HG02571 (cell line): ENCODE data around the gene REEP1.

ENCODE experiments used
- ATAC-seq: cut with Tn5 transposase; IDR thresholded peaks from one replicate; pipeline ENCODE4 v1.9.1; 2021; ENCODE audit warnings: mild to moderate bottlenecking, moderate library complexity; ENCODE audit not compliant: unreplicated experiment

REEP1 gene

DNA sequence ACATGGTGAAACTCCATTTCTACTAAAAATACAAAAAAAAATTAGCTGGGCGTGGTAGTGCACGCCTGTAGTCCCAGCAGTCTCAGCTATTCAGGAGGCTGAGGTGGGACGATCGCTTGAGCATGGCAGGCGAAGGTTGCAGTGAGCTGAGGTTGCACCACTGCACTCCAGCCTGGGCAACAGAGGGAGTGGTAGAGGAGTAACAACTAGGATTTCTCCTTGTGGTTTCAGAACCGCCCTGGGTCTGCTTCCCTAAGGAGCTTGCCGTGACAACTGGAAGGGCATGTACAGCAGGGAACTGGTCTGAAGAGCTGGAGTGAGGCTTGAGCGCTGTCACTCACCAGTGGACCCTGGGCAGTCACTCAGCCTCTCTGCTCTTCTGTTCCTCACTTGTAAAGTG is 29.1 kb downstream of the REEP1 start:
- ATAC-seq, result no peak

DNA sequence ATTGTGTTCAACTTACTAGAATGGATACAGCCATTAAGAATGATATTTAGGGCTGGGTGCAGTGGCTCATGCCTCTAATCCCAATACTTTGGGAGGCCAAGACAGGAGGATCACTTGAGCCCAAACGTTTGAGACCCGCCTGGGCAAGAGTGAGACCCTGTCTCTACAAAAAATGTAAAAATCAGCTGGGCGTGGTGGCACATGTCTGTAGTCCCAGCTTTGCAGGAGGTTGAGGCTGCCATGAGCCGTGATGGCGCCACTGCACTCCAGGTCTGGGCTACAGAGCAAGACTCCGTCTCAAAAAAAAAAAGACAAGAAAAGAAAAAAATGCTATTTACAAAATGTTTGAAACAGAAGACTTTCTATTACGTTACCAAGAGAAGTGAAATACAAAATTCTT is 30.0 kb downstream of the REEP1 start:
- no peak for ATAC-seq

DNA sequence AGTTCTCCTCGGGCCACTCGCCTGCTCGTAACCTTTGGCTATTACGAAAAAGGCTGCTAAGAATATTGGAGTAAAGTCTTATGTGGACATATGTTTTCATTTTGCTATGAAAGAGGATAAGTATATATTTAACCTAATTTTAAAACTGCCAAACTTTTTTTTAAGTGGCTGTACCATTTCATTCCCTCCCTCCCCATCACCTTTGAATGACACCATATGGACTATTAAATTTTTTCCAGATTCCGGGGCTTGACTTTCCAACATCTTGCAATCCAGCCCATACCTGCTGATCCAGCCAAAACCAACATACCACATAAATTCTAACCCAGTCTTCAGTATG is 31.5 kb downstream of the REEP1 start:
- ATAC-seq, result no peak

DNA sequence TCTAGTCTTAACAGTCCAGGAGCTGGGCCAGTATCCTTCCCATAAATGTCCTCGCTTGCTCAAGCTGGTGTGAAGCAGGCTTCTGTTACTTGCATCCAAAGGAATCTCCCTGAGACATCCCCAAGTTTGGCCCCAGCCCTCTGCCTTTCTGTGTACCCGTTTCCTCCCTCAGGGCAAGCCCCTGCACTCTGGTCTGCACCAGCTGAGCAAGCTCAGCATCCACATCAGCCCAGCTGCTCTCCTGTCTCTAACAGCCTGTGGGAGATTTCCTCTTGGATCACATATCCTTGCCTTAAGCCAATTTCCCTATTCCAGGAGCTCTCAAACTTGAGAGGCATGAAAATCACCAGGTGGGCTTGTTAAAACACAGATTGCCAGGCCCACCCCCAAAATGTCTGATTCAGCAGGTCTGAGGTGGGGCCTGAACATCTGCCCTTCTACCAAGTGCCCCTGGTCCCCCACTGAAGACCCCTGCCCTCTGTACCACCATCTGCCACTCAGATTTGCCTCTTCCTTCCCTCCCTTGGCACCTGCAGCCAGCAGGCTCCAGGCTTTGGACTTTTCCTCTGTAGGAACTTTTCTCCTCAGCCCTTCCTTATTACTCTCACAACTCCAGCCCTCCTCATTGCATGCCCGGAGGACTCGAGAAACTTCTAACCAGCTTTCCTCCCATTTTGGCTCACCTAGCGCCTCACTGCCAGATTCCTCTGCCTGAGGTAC is 32.1 kb downstream of the REEP1 start:
- no peak for ATAC-seq

DNA sequence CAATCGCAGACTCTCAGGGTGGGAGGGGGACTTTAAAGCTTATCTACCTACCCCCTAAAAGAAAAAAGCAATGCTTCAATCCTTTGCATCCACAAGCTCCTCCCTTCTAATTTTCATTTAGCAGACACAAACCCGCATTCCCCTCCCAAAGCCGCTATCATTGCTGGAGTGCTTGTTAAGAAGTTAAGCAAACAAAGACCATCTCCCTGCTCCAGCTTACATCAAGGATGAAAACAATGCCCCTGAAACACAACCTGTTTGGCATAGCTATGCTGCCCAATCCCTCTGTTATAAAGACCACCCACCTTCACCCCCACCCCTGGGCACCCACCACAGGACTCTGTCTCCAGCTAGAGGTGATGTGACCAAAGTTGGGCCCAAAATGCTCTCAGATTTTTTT is 33.0 kb downstream of the REEP1 start:
- no peak for ATAC-seq

DNA sequence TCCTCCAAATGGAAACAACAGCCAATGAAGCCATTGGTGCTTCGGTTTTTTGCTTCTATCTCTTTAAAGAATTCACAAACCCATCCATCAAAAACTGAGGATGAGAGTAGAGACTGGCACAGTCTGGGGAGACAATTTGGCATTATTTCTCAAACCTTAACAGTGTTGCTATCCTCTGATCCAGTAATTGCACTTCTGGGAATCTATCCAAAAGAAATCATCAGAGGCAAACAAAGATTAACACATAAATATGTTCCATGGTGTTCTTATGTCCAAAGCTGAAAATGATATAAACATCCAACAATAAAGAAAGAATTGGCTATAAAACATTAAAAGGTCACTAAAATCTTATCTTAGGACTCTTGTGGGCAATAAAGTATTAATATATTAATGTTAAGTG is 35.1 kb downstream of the REEP1 start:
- no peak for ATAC-seq

DNA sequence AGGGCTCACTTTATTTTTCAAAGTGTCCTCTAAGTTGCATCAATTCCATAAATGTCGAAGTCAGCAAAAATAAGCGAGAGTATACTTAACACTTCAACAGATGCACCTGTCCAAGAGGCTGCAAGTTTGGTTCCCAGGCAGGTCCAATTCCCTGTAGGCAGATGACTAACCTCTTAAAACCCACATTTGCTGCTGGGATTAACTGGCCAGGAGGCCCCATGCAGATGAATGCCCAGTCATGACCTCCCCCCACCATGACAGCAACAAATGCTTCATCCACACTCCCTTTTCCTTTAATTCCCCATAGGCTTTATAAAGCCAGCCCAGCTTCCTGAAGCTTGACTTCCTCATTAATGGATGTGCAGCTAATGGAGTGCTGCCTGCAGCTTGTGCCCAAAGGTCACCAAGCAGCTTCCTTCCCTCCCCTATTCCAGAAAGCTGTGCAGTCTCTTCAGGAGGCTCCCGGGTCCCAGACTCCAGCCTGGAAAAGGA is 35.7 kb downstream of the REEP1 start:
- no peak for ATAC-seq

DNA sequence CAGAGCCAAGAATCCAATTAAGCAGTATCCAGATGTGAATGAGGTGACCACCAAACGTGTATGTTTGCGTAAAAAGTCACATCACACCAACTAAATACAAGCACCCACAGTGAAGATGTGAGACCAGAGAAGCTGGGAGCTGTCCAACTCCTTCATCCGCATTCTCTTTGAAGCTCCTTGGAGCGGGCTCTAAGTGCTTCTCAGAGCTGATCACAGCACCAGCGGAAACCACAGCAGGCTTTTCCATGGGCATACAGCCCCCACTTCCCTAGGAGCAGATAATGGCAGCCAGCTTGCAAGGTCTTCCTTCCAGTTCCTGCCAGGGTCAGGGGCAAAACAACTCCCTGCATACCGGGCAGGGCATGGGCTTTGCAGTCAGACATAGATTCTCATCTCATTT is 36.4 kb downstream of the REEP1 start:
- no peak for ATAC-seq

DNA sequence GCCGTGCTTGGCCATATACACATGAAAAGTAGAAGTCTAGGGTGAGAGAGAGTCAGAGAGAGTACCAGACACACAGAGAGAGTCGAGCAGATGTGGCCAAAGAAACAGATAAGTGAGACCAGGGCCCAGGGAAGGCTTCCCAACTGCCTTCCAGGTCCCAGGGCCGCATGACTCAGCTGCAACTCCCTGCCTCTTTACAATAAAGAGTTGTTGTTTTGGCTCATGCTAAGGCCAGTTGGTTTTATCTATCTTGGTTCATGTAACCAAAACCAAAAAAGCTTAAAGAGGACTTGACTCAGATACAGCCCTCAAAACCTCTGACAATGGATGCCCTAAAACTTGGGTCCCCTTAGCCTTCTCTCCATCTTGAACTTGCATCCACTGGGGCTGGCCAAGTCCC is 36.9 kb downstream of the REEP1 start:
- no peak for ATAC-seq

DNA sequence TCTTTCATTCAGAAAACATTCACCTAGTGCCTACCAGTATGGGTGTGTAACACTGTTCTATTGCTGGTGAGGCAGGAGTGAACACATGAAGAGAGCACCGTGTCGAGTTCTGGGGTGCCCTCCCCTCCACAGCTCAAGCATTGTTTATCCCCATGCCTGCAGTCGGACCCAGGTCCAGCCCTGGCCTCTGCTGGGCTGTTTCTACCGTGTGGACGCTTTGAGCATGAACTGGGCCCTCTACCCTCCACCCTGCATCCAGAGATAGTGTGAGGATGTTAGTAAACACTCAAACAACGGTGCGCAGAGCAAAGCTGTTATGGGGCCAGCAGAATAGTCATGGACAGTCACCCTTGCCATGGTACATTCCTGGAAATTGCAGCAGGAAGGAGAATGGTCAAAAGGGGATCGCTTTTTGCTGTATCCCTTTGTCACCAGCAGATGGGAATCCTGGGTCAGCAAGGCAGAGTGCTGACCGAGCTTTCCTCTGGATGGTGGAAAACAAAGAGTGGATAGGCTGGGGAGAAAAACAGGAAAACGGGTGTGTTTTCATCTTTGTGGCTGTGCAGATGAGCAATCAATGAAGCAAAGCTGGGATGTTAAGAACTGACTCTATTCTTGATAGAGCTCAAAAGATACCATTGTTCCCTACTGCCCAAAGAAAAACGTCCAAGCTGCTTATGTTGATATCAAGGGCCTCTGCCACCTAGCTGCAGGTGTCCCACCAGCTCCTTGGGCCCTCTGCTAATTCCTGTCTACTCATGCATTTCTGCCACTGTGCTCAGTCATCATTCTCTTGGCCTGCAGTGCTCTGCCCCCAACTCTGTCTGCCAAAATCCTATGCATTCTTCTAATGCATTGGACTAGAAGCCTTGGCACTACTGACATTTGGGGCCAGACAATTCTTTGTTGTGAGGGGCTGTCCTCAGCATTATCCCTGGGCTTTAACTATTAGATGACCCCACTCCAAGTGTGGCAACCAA is 38.7 kb downstream of the REEP1 start:
- no peak for ATAC-seq

DNA sequence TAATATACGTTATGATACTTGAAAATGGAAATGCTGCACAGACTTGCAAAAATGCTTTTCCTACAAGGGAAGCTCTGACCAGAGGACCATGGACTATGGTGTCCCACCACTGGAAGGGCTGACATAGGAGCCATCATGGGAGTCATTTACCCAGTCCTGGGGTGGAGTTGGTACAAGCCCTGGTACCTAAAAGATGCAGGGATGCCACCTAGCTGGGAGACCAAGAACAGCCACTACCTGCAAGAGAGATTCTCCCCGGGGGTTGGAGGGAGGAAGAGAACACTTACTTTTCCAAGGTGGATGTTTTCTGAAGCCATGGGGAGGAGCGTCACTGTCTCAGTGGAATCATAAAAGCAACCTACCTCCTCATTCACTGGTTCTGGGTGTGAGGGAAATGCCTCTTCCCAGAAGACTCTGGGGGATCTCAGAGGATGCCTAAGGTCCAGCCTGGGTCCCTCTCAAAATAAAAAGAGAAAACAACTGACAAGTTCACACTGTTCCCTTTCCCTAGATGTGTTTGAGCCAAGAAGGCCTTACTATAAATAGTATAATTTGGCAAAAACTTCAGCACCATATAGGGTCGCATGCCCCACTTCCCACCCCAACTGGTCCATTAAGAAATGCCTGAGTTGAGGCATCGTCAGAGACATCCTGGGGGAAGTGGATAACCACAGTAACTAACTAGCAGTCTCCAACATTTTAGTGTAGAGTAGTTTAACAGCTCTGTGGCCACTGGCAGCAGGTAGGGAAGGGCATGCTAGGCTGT is 39.9 kb downstream of the REEP1 start:
- no peak for ATAC-seq

DNA sequence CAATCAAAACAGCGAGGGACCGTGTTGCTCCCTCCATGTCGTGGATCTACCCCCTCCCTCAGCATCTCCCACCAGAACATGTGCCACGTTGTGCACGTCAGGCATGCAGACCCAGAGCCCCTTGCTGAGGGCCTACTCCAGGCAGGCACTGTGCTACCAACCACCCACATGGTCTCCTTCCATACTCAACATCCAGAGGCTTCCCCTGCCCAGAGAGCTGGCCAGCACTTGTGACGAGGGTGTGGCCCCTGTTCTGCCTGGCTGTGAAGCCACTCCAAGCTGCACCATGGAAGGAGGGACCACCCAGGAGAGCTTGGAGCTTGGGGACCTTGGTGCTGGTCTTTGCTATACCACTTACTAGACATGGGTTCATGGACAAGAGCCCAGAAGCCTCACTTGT is 40.5 kb downstream of the REEP1 start:
- ATAC-seq, result no peak

DNA sequence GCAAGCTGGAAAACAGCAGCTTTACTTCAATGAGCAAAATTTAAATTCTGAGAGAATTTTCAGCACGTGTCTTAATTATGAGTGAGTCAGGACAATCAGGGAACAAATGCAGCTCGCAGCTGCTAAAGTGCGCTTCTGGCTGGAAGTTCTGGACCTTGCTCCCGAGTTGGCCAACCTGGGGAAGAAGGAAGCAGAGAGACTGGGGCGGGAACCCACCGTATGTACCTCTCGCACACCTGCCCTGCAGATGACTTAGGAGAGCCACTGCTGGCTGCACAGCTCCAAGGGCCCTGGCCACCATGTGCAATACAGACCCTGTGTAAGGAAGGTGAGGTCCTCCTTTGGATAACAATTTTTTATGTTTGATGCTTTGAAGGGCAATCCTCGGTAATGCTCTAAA is 42.4 kb downstream of the REEP1 start:
- no peak for ATAC-seq

DNA sequence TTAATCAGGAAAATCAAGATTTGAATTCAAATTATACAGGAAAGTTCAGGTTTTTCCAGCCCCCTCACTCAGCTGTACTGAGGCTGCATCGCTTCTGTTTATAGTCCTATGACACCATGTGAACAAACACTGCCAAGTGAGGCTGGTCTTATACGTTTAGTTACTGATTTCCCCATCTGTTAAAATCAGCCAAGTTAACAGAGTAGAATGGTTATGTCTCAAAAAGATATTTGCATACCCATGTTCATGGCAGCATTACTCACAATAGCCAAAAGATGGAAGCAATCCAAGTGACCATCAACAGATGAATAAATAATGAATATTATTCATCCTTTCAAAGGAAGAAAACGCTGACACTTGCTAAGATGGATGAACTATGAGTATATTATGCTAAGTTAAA is 43.8 kb downstream of the REEP1 start:
- no peak for ATAC-seq

DNA sequence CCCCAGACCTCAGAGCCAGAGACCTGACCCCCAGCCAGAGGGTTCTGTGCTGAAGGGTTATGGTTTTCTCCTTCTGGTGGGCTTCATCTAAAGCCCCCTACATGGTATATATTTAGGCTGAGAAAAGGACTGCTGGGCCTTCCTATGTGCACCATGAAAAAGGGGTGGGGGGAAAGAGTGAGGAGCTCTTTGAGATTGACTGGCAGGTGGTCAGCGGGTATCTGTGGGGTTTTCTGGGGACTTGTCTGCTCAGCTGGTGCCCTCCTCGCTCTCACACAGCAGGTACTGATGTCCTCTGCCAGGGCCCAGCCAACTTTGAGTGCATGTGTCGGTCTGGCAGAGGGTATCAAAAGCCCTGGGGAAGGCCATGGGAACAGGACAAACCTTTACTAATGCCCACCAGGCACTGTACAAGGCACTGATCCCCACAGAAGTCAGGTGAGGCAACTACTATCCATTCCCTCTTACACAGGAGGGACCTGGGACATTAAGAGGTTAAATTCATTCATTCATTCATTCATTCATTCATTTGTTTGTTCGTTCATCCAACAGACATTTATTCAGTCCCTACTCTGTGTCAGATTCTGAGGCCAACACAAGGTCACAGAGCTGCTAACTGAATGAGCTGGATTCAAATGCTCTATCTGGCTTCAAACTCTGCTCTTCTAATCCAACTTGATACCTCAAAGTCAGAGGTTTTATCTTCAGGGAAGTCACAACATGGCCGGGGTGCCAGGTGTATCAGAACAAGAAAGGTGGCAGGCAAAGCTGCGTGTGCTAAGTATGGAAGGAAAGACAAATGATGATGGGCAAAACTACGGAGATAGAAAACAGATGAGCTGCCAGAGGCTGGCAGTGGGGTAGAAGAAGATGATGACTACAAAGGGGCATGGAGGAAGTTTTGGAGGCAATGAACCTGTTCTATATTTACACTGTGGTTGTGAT is 44.6 kb downstream of the REEP1 start:
- ATAC-seq, result no peak

DNA sequence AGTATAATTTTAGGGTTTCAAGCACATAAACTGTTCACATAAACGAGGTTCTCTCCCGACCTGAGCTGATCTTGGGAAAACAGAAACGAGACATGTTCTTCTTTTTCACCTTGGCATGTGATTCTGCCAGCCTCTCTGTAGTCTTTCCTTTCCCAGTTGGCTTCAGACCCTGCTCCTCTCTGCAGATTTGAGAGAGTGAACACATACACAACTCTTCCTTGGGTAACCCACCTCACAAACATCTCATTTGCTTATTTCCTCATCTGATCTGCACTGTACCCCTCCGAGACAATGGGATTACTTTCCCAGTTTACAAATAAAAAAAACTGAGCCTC is 46.1 kb downstream of the REEP1 start:
- ATAC-seq, result no peak

DNA sequence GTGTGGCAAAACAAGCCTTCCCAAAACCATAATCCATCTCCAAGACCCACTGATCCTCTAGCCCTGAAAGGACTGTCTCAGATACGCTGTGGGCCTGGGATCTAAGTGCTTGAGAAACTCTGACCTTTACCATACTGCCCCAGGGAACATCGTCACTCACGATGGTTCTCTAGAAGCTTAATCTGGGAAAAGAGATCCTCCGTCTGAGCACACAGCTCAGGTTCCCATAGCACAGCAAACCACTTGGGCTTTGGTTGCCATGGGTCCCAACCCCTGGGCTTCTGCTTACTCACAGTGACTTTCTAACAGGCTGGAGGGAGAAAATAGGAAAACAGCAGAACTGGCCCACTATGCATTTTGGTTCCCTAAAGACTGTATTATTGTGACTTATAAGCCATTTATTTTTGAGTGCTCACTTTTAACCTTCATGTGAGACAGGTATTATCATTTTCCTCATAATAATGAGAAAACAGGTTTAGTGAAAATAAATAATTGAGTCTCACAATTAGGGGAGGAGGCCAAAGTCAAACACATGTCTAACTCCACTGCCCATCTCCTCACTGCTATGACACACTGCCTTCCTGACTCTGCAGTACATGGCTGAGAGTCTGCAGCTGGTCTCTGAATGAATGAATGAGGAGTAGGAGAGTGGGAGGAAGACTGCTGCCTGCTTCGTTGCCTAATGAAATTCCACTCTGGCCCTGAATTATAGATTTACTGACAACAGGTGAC is 46.7 kb downstream of the REEP1 start:
- no peak for ATAC-seq

DNA sequence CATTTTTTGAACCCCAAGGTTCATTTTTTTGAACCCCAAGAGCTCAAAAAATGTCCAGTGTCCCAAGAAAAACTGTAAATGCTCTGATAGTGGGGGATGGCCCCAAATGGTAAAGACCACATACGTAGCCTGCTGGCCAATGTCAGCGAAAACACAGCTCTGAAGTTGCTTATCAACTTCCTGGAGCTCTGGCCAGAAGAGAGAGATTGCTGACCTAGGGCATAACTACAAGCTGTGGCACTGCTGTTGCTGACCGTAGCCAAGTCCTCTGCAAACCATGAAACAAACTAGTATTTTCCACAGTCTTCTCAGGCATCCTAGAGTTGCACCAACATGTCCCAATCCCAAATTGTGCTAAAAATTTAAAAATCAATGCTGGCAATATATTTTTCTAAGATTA is 50.9 kb downstream of the REEP1 start:
- no peak for ATAC-seq

DNA sequence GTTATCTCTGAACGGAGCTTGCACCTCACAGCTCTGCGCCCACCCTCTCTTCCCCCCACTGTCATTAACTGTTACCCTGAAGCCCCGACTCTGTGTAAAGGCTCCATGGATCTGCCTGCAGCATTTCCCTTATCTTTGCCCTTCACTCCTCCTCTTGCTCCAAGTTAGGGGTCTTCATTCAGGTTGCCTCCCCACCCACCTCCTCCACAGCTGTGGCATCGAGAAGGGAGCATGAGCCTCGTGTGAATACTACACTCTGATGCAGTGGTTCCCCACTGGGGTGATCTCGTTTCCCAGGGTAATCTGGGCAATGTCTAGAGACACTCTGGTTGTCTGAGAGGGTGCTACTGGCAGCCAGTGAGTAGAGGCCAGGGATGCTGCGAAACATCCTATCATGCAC is 51.4 kb downstream of the REEP1 start:
- no peak for ATAC-seq

DNA sequence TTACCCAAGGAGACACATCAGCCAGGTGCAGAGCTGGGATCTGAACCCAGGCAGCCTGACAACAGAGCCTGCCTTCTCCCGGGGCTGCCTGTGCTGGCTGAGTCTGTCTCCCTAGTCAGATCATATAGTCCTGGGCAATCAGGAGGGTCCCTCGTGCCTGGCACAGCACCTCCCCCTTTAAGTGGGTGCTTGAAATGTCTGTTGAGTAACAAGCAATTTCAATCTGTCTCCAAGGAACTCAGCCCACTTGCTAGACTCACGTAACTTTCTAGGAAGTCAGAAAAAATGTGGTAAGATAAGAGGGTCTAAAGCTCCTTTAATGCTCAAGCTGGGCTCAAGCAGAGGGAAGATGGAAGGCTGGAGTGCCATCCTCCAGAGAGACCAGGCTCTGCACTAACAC is 51.9 kb downstream of the REEP1 start:
- ATAC-seq, result no peak
